Measurements from ENCODE around the gene KIAA1614.

The KIAA1614 gene

GRCh38 chr1:180939073-180939710, 26.5 kb downstream of the KIAA1614 start:
- no peak for DNase-seq

DNA sequence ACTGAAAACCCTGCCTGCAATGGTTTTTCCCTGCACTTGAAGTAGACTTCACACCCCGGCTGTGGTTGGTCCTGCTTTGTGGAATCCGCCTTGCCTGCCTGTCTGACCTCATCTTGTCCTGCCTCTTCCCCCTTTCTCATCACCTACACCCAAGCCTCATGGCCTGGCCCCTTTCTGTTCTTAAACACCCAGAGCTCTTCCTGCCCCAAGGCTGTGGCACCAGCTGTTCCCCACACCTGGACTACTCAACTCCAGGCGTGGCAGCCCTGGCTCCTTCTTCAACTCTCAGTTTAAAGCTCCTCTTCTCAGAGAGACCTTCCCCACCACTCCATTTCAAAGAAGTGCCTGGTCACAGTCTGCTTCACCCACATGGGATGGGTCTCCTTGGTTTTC, 27.0 kb downstream of the KIAA1614 start:
- DNase-seq: no peak

DNA sequence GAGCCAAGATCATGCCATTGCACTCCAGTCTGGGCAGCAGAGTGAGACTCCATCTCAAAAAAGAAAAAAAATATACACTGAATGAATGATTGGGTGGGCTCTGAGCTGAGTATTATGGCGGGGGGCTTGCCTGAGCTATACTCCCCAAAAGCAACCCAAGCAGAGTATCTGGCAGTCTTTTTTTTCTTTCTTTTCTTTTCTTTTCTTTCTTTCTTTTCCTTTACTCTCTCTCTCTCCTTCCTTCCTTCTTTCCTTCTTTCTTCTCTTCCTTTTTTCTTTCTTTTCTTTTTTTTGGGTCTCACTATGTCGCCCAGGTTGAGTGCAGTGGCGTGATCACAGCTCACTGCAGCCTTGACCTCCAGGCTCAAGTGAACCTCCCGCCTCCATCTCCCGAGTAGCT, 27.7 kb downstream of the KIAA1614 start:
- no peak for DNase-seq

DNA sequence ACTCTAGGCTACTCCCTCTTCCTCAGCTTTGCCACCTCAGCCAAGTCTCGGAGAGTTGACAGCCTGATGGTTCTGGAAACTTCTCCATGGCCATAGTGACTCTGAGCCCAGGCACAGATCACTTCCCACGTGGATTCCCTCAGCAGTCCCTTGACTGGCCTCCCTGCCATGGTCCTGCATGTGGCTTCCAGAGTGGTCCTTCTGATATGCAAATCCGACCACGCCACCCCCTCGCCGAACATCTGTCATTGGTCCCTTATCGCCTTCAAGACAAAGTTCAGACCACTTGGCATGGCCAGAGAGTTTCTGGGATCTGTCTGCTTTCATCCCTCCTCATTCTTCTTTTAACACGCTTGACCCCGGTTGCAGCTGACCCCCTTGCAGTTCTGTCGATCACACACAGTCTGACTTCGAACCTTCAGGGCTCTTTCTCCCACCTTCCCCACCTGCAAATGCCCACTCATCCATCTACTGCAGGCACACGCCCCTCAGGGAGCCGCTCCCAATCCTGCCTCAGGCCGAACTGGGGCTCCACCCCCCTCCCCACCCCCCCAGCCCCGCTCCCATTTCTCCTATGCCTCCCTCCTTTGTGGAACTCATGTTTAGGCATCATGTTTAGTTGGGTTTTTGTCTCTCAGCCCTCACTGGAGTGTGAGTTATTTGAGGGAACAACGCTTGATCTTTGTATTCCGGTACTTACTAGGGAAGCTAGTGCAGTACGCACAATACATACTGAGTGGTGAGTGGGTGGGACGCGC, 29.0 kb downstream of the KIAA1614 start:
- DNase-seq: no peak

- DNase-seq: no peak
These were observed 32.5 kb downstream of the KIAA1614 start for GRCh38 chr1:180945151-180945550.

DNA sequence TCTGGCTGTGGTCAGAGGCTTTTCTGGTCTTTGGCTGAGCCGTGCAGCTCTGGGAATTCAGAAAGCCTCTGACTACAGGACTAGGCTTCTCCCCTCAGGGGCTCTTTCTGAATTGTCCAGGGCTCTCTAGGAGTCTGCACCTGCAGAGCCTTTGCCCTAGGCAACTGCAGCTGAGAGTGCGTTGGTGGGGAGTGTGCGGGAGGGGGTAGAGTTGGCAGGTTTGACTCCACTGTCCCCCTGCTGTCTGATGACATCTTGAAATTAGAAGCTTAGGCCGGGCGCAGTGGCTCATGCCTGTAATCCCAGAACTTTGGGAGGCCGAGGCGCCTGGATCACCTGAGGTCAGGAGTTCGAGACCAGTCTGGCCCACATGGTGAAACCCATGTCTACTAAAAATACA, 32.9 kb downstream of the KIAA1614 start:
- DNase-seq: no peak

DNA sequence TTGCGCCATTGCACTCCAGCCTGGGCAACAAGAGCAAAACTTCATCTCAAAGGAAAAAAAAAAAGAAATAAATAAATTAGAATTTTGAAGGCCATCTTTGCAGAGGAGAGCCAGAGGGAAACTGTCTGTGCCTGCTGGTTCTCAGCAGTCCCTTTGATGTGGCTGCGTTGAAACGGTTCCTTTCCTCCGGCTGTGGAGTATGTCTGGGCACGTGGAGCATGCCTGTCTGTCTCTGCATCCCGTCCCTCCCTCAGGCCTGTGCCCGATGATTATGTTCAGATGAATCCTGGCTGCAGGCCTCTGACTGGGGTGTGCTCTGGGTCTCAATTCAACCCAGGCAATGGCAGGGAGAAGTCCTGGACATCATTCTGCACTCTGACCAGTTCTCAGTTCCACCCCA, 33.4 kb downstream of the KIAA1614 start:
- no peak for DNase-seq

GRCh38 chr1:180946541-180947498, 34.1 kb downstream of the KIAA1614 start:
- DNase-seq: no peak

DNA sequence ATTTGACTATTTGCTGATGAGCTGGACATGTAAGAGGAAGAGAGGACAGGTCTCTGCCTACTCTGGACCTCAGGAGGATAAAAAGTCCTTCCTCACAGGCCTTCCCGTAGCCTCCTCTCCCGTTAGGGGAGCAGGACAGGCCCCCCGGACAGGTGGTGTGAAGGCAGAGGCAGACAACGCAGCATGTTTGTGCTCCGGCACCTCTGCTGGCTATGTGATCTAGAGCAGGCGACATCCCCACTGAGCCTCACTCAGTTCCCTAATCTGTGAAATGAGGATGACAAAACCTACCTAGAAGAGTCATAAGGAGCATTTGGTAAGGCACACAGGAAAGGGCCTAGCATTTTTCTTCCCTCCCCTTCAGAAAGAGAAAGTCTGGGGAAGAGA, 34.8 kb downstream of the KIAA1614 start:
- DNase-seq: no peak

- no peak for DNase-seq
These were observed 35.4 kb downstream of the KIAA1614 start for GRCh38 chr1:180947901-180948640.

GRCh38 chr1:180948641-180949615, 36.2 kb downstream of the KIAA1614 start:
- DNase-seq: no peak

DNA sequence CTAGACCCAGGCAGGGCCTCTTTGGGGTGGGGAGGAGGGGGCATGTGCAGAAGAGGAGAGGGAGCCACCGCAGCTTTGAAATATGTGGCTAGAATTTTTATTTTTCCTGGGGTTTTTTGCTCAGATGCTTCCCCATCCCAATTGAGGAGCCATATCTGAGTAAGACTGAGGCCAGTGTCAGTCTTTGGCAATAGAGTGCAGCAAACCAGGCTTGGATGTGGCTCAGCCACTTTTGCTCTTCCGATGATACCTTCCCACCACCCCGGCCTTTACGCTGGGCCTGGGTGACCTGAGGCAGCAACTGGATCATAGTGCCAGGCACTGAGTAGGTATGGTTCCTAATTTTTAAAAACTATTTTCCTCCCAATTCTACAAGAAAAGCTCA, 36.9 kb downstream of the KIAA1614 start:
- no peak for DNase-seq

GRCh38 chr1:180950321-180950720, 37.6 kb downstream of the KIAA1614 start:
- DNase-seq: no peak

GRCh38 chr1:180951186-180951745, 38.6 kb downstream of the KIAA1614 start:
- DNase-seq: no peak

- peak in 2 of 56 donors; percentile 7 to 22 for DNase-seq
These were observed 39.3 kb downstream of the KIAA1614 start for GRCh38 chr1:180951836-180952656.

GRCh38 chr1:180952657-180953013, 39.9 kb downstream of the KIAA1614 start:
- no peak for DNase-seq

DNA sequence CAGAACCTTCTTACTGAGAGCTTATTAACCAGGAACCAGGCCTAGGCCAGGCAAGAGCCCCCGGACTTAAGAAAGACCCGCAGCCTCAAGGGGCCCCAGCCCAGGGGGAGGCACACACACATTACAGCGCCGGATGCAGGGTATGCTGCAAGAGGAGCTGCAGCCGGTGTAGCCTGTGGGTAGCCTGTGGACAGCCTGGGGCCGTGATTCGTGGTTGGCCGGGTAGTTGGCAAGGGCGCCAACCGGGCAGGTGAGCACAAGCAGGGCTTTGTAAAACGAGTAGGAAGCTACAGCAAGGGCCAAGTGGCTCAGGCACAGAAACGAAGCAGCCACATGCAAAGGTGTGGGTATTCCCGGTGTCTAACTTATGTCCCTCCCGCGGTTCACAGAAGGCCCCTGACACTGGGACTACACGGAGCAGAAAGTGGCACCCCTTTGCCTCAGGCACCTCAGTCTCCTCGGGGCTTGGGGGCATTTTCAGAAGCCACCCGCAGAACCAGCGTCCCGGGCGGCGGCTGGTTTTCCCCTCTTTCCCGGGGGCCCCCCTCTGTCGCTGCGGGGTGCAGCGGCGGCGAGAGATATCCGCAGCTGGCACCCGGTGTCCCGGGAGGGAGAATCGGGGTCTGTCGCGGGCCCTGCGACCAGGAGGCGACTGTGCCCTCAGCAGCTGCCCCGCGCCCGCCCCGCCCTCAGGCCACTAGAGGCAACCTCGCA, 40.8 kb downstream of the KIAA1614 start:
- DNase-seq: peak in 3 of 56 donors; percentile 35 to 54 (median 47)
